Tibial artery (tissue), 4 donors: ENCODE results near the gene CEP131.

Experiments used
- DNase-seq, 2 donors: peaks; one replicate each; pipeline ENCODE4 v3.0.0-alpha.2; 2019
- H3K27ac ChIP-seq, 2 donors: fragments of 200-600 bp; sonication (generic) in 1 of 2; 1 replicate in 1 of 2; 2 replicates in 1 of 2; pipeline ENCODE4 v1.5.1; 2018 to 2019; ENCODE audit warnings: mild to moderate bottlenecking in 1 of 2
- H3K27me3 ChIP-seq, 2 donors: fragments of 200-600 bp; sonication (generic) in 1 of 2; one replicate each; pipeline versions ENCODE4 v1.5.1 to v1.6.0; 2016 to 2019
- H3K36me3 ChIP-seq, 3 donors: fragments of 200-600 bp; sonication (generic) in 2 of 3; one replicate each; pipeline ENCODE4 v1.5.1; 2016 to 2019; ENCODE audit warnings: mild to moderate bottlenecking in 2 of 3
- H3K4me1 ChIP-seq, 4 donors: fragments of 200-600 bp; sonication (generic) in 2 of 4; 1 replicate in 3 of 4; 2 replicates in 1 of 4; pipeline ENCODE4 v1.5.1; 2016 to 2019
- H3K4me3 ChIP-seq, 2 donors: fragments of 200-600 bp; sonication (generic) in 1 of 2; 1 replicate in 1 of 2; 2 replicates in 1 of 2; pipeline ENCODE4 v1.5.1; 2018 to 2019; ENCODE audit warnings: mild to moderate bottlenecking in 2 of 2
- H3K9me3 ChIP-seq, 3 donors: fragments of 200-600 bp; sonication (generic) in 1 of 3; one replicate each; pipeline ENCODE4 v1.5.1; 2016 to 2019
- CTCF ChIP-seq, 2 experiments: fragments of 200-600 bp in 1 of 2; fragments of 450-650 bp in 1 of 2; IDR thresholded peaks; one replicate each; pipeline ENCODE4 v1.5.1; 2017 to 2019; ENCODE audit warnings: antibody characterized with exemption in 2 of 2, mild to moderate bottlenecking in 1 of 2, moderate library complexity in 1 of 2
- intact Hi-C: fragments of 100-400 bp; cut with DNase I; formaldehyde crosslinking; loops from one replicate; pipeline ENCODE4 v1.15.0; 2023; ENCODE audit warnings: low total_unique reads

The CEP131 gene

DNA sequence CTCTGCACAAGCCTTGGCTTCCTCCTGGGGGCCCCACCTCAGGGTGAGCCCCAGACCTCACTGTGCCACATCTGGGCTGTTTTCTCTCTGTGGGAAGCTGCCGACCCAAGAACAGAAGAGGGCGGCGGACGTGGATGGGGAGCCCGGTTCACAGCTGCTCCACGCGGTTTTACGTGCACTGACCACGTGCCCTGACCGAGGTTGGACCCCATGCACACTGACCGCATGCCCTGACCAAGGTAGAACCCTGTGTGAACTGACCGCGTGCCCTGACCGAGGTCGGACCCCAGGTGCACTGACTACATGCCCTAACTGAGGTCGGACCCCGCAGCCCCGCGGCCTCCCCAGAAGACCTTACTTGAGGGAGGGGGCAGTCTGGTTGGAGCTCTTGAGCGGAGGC lies 19.6 kb downstream of the CEP131 start:
- H3K27ac ChIP-seq: no peak overlapping the region

DNA sequence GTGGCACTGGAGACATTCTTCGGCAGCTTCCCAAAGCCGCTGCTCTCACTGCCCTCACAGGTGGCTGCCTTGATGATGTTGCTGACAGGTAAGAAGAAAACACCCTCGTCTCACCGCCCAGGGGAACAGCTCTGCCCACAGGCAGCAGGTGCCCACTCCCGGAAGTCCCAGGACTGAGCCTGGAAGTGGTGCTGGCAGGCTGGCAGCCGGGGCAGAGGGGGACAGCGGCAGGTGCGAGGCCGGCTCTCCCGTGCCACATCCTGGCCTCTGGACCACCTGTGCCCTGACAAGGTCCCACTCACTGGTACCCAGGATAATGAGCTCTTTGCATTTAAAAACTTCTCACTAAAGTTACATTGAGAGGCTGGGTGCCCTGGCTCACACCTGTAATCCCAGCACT lies 20.4 kb downstream of the CEP131 start:
- intact Hi-C loops: no loop called here
- peaks cover 0 to 56% (median 0%) of the 10 kb centered on the region in 3 donors for H3K36me3 ChIP-seq
- TF ChIP-seq CTCF (IDR thresholded peaks at IDR 0.05): no peak

More for the DNA sequence above, 19.6 kb downstream of the CEP131 start:
- Histone ChIP-seq H3K36me3 (peaks cover 0 to 49% (median 0%) of the 10 kb centered on the region in 3 donors), H3K9me3 (no peaks in the 10 kb centered on the region), H3K27me3 (no peaks in the 10 kb centered on the region), H3K4me3 (no peak overlapping the region), H3K4me1 (peaks cover 0 to 22% (median 13%) of the 10 kb centered on the region in 4 donors)
- intact Hi-C loops: no loop called here
- no peak for TF ChIP-seq CTCF (IDR thresholded peaks at IDR 0.05)
- DNase-seq: no peak

DNA sequence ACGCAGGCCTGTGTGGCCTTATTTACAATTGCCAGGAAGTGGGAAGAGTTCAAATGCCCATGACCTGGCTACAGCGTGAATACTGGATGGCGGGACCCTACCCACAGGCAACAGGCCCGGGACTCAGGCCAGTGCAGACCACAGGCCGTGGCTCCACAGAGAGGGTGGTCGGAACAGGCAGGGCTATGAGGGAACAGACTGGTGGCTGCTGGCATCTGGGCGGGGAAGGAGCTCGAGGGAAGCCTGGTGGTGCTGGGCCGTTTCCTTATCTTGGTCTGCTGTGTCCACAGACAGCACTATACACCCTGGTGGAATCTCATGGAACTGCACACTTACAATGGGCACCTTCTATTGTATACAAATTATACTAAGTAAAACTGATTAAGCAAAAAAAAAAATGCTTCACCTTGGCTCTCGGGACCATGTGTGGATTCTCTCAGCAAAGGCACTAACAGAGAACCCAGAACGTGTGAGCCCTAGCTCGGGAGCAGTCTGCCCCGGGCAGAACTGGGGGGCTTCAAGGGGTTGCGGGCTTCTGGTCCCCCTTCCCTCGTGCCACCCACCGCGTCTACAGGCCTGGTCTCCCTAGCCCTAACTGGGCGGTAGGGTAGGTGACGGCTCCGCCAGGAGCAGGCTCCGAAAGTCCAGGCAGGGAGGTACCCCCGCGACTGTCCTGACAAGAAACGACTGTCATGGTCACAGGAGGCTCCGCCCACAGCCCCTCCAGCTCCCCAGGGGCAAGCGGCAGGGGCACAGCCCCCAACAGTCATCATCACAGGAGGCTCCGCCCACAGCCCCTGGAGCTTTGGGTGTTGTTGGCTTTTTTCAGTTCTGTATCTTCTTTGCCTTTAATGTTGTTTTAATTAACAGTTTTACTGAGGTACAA lies 21.8 kb downstream of the CEP131 start:
- intact Hi-C loops: no loop called here
- Histone ChIP-seq H3K4me1 (peaks cover 0 to 5% (median 0%) of the 10 kb centered on the region in 4 donors), H3K4me3 (no peak overlapping the region), H3K27me3 (no peaks in the 10 kb centered on the region), H3K27ac (no peak overlapping the region), H3K36me3 (peaks cover 0 to 59% (median 0%) of the 10 kb centered on the region in 3 donors), H3K9me3 (no peaks in the 10 kb centered on the region)
- peak in 1 of 2 donors; percentile 51 for DNase-seq
- peak; percentile 46 to 54 for TF ChIP-seq CTCF (IDR thresholded peaks at IDR 0.05)

More for the DNA sequence above, 20.4 kb downstream of the CEP131 start:
- DNase-seq: no peak
- Histone ChIP-seq H3K27me3 (no peaks in the 10 kb centered on the region), H3K4me1 (peaks cover 0 to 18% (median 12%) of the 10 kb centered on the region in 4 donors), H3K4me3 (no peak overlapping the region), H3K9me3 (no peaks in the 10 kb centered on the region), H3K27ac (no peak overlapping the region)

- Histone ChIP-seq H3K4me3 (no peak overlapping the region), H3K36me3 (peaks cover 0 to 66% (median 0%) of the 10 kb centered on the region in 3 donors)
- intact Hi-C loops: no loop called here
These were observed 22.6 kb downstream of the CEP131 start for GRCh38 chr17:81200201-81200600.

GRCh38 chr17:81199482-81199830 lies 23.3 kb downstream of the CEP131 start:
- Histone ChIP-seq H3K9me3 (no peaks in the 10 kb centered on the region), H3K27me3 (no peaks in the 10 kb centered on the region), H3K4me3 (no peak overlapping the region), H3K27ac (no peak overlapping the region), H3K36me3 (peaks cover 0 to 73% (median 0%) of the 10 kb centered on the region in 3 donors), H3K4me1 (no peaks in the 10 kb centered on the region)
- no peak for TF ChIP-seq CTCF (IDR thresholded peaks at IDR 0.05)
- DNase-seq: no peak
- intact Hi-C loops: no loop called here

More at GRCh38 chr17:81200201-81200600, 22.6 kb downstream of the CEP131 start:
- Histone ChIP-seq H3K4me1 (no peaks in the 10 kb centered on the region), H3K9me3 (no peaks in the 10 kb centered on the region), H3K27me3 (no peaks in the 10 kb centered on the region), H3K27ac (no peak overlapping the region)
- TF ChIP-seq CTCF (IDR thresholded peaks at IDR 0.05): no peak
- no peak for DNase-seq
